HepG2 (cell line): ENCODE measurements around the gene TCF7L2. TPM values are rescaled to one million over a fixed set of nuclear protein-coding genes. Genes with fewer than 3 reads are reported as not detected.
A peak's percentile ranks its signal among the peaks of the same experiment; 100 is the strongest.

Experiments used
- ATF7 ChIP-seq, 2 experiments: fragments of 450-650 bp in 1 of 2; sonication (generic) in 1 of 2; formaldehyde crosslinking in 1 of 2; IDR thresholded peaks; 2 replicates each; pipeline versions ENCODE4 v1.4.0 to v1.6.1; 2016 to 2020; ENCODE audit warnings: antibody characterized with exemption in 1 of 2, mild to moderate bottlenecking in 1 of 2, missing genetic modification reagents in 1 of 2
- BORCS8-MEF2B ChIP-seq: sonication (generic); formaldehyde crosslinking; IDR thresholded peaks from 2 replicates; pipeline ENCODE4 v1.8.0; 2022; ENCODE audit warnings: mild to moderate bottlenecking, missing genetic modification reagents
- FOXP1 ChIP-seq, 2 experiments: fragments of 450-650 bp in 1 of 2; IDR thresholded peaks; 2 replicates each; pipeline ENCODE4 v1.6.1; 2017 to 2018; ENCODE audit warnings: antibody characterized with exemption in 1 of 2
- HDAC1 ChIP-seq: sonication (generic); formaldehyde crosslinking; IDR thresholded peaks from 2 replicates; pipeline ENCODE4 v1.5.1; 2020; ENCODE audit warnings: mild to moderate bottlenecking, missing genetic modification reagents
- HNF4A ChIP-seq: sonication (generic); formaldehyde crosslinking; IDR thresholded peaks from 2 replicates; pipeline ENCODE4 v1.4.0; 2020; ENCODE audit warnings: missing genetic modification reagents
- IKZF5 ChIP-seq: IDR thresholded peaks from 2 replicates; pipeline ENCODE4 v1.6.1; 2018; ENCODE audit warnings: missing genetic modification reagents, mild to moderate bottlenecking, missing compliant biosample characterization
- IRF2 ChIP-seq: IDR thresholded peaks from 2 replicates; pipeline ENCODE4 v1.6.1; 2018; ENCODE audit warnings: missing genetic modification reagents, missing compliant biosample characterization
- KDM2A ChIP-seq: sonication (generic); formaldehyde crosslinking; IDR thresholded peaks from 2 replicates; pipeline ENCODE4 v1.4.0; 2020; ENCODE audit warnings: low read depth, missing genetic modification reagents, borderline replicate concordance
- LBX2 ChIP-seq: sonication (generic); formaldehyde crosslinking; IDR thresholded peaks from 2 replicates; pipeline ENCODE4 v1.5.0; 2020; ENCODE audit warnings: missing genetic modification reagents, mild to moderate bottlenecking, borderline replicate concordance
- MAX ChIP-seq: IDR thresholded peaks from 2 replicates; pipeline ENCODE4 v1.6.1; 2012; ENCODE audit warnings: inconsistent platforms
- MTA3 ChIP-seq: sonication (generic); formaldehyde crosslinking; IDR thresholded peaks from 2 replicates; pipeline ENCODE4 v1.4.0; 2020; ENCODE audit warnings: missing genetic modification reagents
- MYPOP ChIP-seq: sonication (generic); formaldehyde crosslinking; IDR thresholded peaks from 2 replicates; pipeline ENCODE4 v1.8.1; 2023; ENCODE audit warnings: mild to moderate bottlenecking, moderate library complexity, missing genetic modification reagents
- NFE2 ChIP-seq: sonication (generic); formaldehyde crosslinking; IDR thresholded peaks from 2 replicates; pipeline ENCODE4 v1.4.0; 2020; ENCODE audit warnings: missing genetic modification reagents
- PAWR ChIP-seq: sonication (generic); formaldehyde crosslinking; IDR thresholded peaks from 2 replicates; pipeline ENCODE4 v1.4.0; 2020; ENCODE audit warnings: missing genetic modification reagents, mild to moderate bottlenecking, borderline replicate concordance
- PCBP1 ChIP-seq: fragments of 200-400 bp; formaldehyde crosslinking; IDR thresholded peaks from 2 replicates; pipeline ENCODE4 v1.6.1; 2017; ENCODE audit warnings: mild to moderate bottlenecking, low read depth, low read length, borderline replicate concordance
- POLR2G ChIP-seq: fragments of 200-400 bp; formaldehyde crosslinking; IDR thresholded peaks from 2 replicates; pipeline ENCODE4 v1.6.1; 2018; ENCODE audit warnings: mild to moderate bottlenecking, low read depth, low read length, moderate library complexity
- RFXANK ChIP-seq: IDR thresholded peaks from 2 replicates; pipeline ENCODE4 v1.6.1; 2016
- RXRB ChIP-seq: IDR thresholded peaks from 2 replicates; pipeline ENCODE4 v1.6.1; 2016; ENCODE audit warnings: borderline replicate concordance, missing genetic modification reagents, missing compliant biosample characterization
- TGIF2 ChIP-seq: IDR thresholded peaks from 2 replicates; pipeline ENCODE4 v1.6.1; 2016; ENCODE audit warnings: control low read depth, missing compliant biosample characterization
- ZBTB20 ChIP-seq: sonication (generic); formaldehyde crosslinking; IDR thresholded peaks from 2 replicates; pipeline ENCODE4 v1.8.1; 2023; ENCODE audit warnings: missing genetic modification reagents, low read depth, mild to moderate bottlenecking, borderline replicate concordance
- ZFAT ChIP-seq: sonication (generic); formaldehyde crosslinking; conservative IDR thresholded peaks from 2 replicates; pipeline ENCODE4 v1.8.1; 2023; ENCODE audit warnings: missing genetic modification reagents, inconsistent platforms
- ZFP62 ChIP-seq: sonication (generic); formaldehyde crosslinking; IDR thresholded peaks from 2 replicates; pipeline ENCODE4 v1.4.0; 2020; ENCODE audit warnings: missing genetic modification reagents
- ZFP90 ChIP-seq: sonication (generic); formaldehyde crosslinking; IDR thresholded peaks from 2 replicates; pipeline ENCODE4 v1.8.0; 2022; ENCODE audit warnings: missing genetic modification reagents, mild to moderate bottlenecking, inconsistent platforms, borderline replicate concordance
- ZNF567 ChIP-seq: sonication (generic); formaldehyde crosslinking; IDR thresholded peaks from 2 replicates; pipeline ENCODE4 v1.8.1; 2023; ENCODE audit warnings: mild to moderate bottlenecking, missing genetic modification reagents, borderline replicate concordance
- ZNF747 ChIP-seq: sonication (generic); formaldehyde crosslinking; IDR thresholded peaks from 2 replicates; pipeline ENCODE4 v1.8.1; 2023; ENCODE audit warnings: missing genetic modification reagents, mild to moderate bottlenecking, borderline replicate concordance
- ZNF792 ChIP-seq: IDR thresholded peaks from 2 replicates; pipeline ENCODE4 v1.6.1; 2016
- polyA plus RNA-seq, 8 experiments: library from polyadenylated mRNA; depleted of rRNA in 3 of 8; stranded (reverse) in 7 of 8; unstranded in 1 of 8; fragments of >200 nt; fragmentation: Illumina TruSeq in 4 of 8; extraction: Trizol in 4 of 8; gene quantifications; 2 replicates each; pipeline versions ENCODE4 v1.2.1 to v1.2.3, GENCODE V29; 2011 to 2016; ENCODE audit warnings: low read depth in 4 of 8, missing spikeins in 1 of 8, mixed read lengths in 1 of 8; ENCODE audit not compliant: insufficient read depth in 1 of 8
- total RNA-seq, 5 experiments: library from RNA; depleted of rRNA; stranded (reverse); fragments of >200 nt; fragmentation: Illumina TruSeq; extraction: Trizol; gene quantifications; 2 replicates each; pipeline ENCODE4 v1.2.3, GENCODE V29; 2016; ENCODE audit warnings: low read depth in 1 of 5

Gene TCF7L2
- total and polyA plus RNA-seq, 2 of the 13 experiments (the other 11 are each of a cell fraction or from before 2014, with no cell fraction given), result 3.9 to 13.7 TPM

- TF ChIP-seq NFE2 (CRISPR knock-in tag), result no peak
- TF ChIP-seq TGIF2, result no peak
- TF ChIP-seq IKZF5 (CRISPR knock-in tag), result peak; percentile 85
- TF ChIP-seq MTA3, result no peak
- TF ChIP-seq RFXANK, result 0 out of 2 replicates have a peak, but pooled peaks have one; percentile 25
- TF ChIP-seq MAX, result peak; percentile 53; the same call in 1 of the 2 replicates
- no peak for TF ChIP-seq ZFP62 (CRISPR knock-in tag)
- no peak for TF ChIP-seq ZNF747 (CRISPR knock-in tag)
- TF ChIP-seq ZFP90 (CRISPR knock-in tag), result no peak
- no peak for TF ChIP-seq POLR2G
- no peak for TF ChIP-seq ZFAT (CRISPR knock-in tag)
- peak; percentile 82 for TF ChIP-seq RXRB (CRISPR knock-in tag)
- no peak for TF ChIP-seq LBX2 (CRISPR knock-in tag)
- TF ChIP-seq PAWR (CRISPR knock-in tag), result no peak
- no peak for TF ChIP-seq ZNF567 (CRISPR knock-in tag)
- 0 out of 2 replicates have a peak, but pooled peaks have one; percentile 28 for TF ChIP-seq BORCS8-MEF2B (CRISPR knock-in tag)
- TF ChIP-seq ZNF792 (CRISPR knock-in tag), result no peak
- TF ChIP-seq PCBP1, result no peak
- TF ChIP-seq KDM2A (CRISPR knock-in tag), result peak; percentile 46; the same call in 1 of the 2 replicates
- 0 out of 2 replicates have a peak, but pooled peaks have one; percentile 19 for TF ChIP-seq FOXP1 (IDR thresholded peaks at IDR 0.05)
- TF ChIP-seq FOXP1 (CRISPR knock-in tag; IDR thresholded peaks at IDR 0.05), result peak; percentile 88
- peak; percentile 78; the same call in 1 of the 2 replicates for TF ChIP-seq ZBTB20
- peak; percentile 85 for TF ChIP-seq IRF2 (CRISPR knock-in tag)
- no peak for TF ChIP-seq ATF7 (IDR thresholded peaks at IDR 0.05)
- no peak for TF ChIP-seq ATF7 (CRISPR knock-in tag; IDR thresholded peaks at IDR 0.05)
- TF ChIP-seq HDAC1 (CRISPR knock-in tag), result peak; percentile 88
- TF ChIP-seq MYPOP (CRISPR knock-in tag), result 0 out of 2 replicates have a peak, but pooled peaks have one; percentile 46
- TF ChIP-seq HNF4A (CRISPR knock-in tag), result peak; percentile 82
Measured at GRCh38 chr10:113087165-113088029, 137.3 kb downstream of the TCF7L2 start (continued).
